ENCODE results near the gene CYP39A1.

The CYP39A1 gene

DNA sequence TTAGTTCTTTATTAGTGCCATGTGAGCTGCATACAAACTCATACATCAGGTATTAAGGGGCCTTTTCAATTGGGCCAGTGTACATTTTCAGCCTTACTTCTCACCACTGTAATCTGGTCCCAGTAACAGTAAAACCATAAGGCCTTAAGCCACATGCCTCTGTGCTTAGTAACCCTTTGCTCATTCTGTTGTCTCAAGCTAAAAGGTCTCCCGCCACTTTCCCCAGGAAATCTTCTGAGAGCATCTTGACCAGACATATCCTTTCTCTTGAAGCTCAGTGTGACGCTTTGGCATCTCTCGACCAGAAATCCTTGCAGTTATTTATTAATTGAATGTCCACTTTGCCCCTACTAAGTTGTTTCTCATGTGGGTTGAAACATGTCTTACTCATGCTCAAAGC is 68.0 kb downstream of the CYP39A1 start:
- no peak for DNase-seq

DNA sequence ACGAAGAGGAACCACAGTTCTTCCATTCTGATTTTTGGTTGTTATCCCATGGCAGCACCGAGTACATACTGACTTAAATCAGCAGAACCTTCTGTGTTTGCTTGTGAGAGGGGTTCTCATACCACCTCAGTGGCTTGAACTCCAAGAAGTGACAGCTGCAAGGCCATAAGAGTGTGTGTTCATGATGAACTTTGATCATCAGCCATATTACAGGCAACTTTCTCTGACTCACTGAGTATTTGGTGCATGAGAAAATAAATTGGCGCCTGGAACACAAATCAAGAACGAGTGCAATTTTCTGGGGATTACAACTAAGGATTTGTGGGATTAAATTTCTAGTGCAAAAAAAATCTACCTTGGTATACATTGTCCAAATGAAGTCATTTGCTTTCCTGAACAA is 68.9 kb downstream of the CYP39A1 start:
- DNase-seq: no peak

DNA sequence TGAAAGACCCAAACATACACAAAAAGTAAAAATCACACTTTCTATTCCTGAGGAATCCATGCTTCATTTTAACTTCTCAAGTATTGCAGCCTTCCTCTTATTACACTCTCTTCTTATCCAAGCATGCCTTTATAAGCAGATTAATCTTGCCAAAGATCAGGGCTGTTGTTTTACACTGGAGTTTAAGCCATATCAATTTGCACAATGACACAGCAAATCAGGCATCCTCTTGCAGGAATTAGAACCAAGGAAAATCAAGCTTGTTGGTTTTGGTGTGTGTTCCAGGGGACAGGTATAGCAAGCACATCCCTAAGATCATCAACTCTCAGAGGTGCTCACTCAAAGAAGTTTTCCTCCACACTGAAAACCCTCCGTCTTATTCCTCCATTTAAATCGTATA is 69.5 kb downstream of the CYP39A1 start:
- DNase-seq: no peak

DNA sequence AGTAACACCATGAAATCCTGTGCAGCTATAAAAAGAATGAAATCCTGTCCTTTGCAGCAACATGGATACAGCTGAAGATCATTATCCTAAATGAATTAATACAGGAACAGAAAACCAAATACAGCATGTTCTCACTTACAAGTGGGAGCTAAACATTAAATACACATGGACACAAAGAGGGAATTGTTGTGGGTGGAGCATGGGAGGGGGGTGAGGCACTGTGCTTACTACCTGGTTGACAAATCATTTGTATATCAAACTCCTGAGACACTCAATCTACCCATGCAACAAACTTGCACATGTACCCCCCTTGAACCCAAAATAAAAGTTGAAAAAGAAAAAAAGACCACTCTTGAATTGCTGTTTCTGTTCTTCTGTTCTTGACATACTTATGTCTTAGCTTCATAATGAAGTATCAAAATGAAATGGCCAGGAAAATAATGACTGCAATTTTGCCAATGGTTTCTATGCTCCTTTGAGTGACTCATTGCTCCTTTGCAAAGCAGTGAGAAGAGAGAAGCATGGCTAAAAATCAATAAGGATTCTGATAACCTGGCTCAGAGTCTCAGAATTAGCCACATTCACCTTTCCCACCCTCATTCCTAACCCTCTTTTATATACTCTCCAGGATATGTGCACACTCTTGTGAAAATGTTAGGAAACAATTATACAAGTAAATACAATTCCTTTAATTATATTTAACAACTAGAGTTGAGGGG is 71.0 kb downstream of the CYP39A1 start:
- DNase-seq: peak; percentile 71 to 81

DNA sequence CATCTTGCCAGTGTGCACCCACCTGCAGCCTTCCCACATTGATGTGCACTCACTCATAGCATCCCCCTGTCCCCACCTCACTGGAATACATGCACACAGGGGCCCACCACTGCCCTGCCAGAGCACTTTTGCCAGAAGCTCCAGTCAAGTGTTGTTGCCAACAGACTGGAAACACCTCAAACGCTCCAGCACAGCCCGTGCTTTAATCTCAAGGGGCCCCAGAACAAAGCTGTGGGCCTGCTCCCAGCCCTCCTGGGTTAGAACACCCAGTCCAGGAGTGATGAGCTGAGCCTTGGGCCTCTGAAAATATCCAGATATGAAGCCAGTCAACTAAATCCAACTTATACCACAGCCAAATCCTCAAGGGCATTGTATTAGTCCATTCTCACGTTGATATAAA is 77.1 kb downstream of the CYP39A1 start:
- DNase-seq: no peak

DNA sequence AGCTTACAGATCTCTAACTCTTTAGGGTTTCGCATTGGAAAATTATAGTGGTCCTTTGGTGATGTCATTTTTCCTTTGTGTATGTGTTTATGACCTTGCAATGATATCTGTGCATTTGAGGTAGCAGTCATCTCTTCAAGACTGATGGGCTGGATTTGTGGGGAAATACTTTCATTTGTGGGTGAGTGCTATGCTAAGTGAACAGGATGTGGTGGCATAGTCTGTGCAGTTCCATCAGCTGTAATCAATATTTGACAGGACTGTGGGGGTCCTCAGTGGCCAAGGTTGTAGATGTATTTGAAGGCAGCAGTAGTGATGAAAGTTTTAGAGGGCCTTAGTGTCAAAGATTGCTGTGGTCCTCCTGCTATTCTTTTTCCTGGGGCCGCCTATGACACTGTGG is 79.5 kb downstream of the CYP39A1 start:
- no peak for DNase-seq

DNA sequence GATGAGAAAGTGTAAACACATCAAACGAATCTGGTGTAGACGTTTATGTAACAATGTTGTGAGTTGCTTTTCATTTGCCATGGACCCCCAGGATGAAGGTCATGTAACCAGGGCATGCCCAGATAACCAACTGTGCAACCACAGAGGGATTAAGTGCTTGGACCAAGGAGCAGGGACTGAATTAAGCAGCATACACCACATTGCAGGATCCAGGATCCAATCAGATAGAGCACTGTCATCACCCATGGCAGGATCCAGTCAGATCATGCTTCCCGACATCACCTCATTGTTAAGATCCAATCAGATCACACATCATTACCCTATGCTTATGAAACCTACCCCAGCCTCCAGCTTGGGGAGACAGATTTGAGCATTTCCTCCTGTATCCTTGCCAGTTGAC is 87.1 kb downstream of the CYP39A1 start:
- no peak for DNase-seq

DNA sequence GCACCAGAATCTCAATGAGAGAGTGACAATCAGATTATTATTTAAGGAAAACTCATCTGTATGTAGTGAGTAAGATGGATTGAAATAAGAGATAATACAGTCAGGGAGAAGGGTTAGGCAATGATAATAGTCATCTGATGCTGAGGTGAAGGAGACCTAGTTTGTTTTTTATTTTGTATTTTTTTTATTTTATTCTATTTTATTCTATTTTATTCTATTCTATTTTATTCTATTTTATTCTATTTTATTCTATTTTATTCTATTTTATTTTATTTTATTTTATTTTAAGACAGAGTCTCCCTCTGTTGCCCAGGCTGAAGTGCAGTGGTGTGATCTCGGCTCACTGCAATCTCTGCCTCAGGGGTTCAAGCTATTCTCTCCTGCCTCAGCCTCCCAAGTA is 88.7 kb downstream of the CYP39A1 start:
- DNase-seq: no peak

DNA sequence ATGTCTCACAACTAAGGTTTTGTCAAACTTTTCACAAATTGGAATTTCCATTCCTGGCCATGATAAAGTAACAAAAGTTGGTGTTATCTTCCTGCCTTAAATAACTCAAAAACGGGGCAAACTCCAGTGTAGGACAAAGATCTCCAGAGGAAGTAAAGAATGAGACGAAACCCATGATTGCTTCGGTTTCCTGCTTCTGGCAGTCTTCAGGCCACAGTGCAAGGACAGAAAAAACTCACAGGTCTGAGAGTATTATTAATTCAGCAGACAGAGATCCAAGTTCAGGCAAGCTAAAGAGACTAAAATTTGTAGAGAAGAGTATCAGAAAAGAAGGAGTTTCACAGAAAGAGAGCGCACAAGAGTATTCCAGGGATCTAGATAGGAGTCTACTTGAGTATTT is 96.6 kb downstream of the CYP39A1 start:
- no peak for DNase-seq

DNA sequence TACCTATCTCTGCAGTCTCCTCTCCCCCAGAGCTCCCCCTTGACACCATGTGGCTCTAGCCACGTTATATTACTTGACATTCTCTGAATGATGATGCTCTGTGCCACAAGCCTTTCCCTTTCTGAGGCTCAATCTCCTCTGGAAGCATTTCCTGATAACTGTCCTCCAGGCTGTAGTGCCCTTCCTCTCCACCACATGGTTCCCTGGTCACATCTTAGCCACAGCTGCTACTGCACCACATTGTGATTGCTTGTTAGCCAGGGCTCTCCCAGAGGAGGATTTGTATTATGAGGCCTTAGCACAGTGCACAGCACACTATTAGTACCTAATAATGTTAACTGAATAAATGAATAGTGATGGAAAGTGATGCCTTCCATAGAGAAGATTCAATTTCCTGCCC is 97.5 kb downstream of the CYP39A1 start:
- DNase-seq: peak; percentile 49 to 67

DNA sequence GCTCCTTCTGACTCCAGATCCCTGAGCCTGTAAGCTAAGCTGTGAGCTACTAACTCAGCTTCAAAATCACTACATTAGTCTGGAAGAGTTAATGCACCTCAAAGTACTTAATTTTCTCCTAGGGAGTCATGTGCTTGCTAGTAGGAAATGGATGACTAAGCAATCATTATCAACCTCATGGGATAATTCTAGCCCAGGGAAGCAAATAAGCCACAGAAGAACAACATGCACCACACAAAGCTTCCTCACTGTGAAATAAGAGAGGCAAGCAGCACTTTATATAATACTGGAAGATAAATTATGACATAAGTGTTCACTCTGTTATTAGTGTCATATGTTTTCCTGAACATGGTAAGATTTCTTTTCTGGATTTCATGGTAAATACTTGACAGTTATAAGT is 103.5 kb downstream of the CYP39A1 start:
- DNase-seq: peak; percentile 25 to 47

DNA sequence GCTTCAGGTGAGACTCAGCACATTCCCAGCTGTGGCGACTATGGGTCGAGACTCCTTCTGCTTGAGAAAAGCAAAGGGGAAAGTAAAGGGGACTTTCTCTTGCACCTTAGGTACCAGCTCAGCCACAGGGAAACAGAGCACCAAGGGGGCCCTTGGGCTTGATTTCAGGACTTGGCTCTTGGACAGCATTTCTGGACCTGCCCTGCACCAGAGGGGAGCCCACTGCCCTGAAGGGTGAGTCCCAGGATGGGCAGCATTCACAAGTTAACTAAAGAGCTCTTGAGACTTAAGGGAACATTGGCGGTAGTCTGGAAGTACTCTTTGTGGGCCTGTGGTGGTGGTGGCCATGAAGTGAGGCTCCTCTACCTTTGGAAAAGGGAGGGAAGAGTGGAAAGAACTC is 111.1 kb downstream of the CYP39A1 start:
- DNase-seq: no peak

DNA sequence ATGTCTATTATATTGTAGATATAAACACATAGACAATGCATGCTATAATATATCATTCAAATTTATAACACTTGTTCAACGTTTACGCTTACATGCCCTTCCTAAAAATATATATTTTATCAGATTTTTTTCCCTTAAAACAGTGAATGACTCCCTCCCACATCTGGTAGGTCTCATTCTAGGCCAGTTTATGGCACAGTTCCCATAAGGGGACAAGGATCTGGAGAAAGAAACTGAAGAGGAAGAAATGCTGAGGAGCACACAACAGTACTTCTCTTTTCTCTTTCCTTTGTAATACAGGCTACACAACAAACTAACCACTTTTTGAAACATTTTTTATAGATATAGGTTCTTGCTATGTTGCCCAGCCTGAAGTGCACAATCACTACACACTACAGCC is 112.8 kb downstream of the CYP39A1 start:
- no peak for DNase-seq

DNA sequence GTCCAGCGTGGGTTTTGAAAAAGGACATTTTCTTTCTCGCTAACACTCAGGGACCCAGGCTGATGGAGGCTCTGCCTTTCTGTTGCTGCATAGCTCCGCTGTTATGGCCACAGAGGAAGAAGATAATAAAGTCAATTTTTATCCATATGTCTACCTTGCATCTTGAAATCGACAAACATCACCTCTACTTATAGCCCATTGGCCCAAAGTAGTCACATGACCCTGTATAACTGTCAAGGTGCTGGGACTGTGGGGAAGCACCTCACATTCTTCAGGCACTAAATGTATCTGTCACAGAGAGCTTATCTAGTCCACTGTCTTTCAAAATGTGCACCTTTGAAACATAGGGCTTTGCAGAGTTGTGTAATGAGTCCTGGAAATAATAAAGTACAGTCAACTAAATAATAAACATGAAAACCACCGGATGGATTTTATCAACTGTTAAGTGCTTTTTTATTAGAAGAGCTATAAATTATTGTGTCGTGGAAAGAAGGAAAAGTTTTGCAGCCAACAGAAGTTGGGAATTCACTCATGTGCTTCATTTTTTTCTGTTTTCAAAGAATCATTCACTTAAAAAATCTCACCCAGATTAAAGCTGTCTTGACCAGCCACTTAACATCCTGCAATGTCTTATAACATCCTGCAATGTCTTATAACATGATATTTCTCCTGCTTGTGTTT is 113.7 kb downstream of the CYP39A1 start:
- DNase-seq: no peak

DNA sequence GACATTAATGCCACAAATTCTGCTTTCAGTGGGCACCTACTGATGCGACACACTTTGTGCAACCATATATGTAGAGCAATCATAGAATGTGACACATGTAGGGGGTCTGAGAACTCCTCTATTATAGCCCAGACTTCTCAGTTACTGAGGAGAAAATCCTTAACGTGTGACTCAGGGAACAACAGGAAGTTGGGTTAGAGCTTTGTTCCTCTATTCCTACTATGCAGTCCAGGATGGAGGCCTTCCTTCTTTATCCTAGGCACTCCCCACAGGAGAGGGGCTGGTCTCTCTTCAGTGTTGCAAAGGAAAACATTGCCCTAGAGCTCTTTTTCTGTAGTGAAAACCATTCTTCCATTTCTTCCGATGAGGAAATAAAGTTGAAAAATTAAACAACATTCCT is 121.7 kb downstream of the CYP39A1 start:
- DNase-seq: no peak

DNA sequence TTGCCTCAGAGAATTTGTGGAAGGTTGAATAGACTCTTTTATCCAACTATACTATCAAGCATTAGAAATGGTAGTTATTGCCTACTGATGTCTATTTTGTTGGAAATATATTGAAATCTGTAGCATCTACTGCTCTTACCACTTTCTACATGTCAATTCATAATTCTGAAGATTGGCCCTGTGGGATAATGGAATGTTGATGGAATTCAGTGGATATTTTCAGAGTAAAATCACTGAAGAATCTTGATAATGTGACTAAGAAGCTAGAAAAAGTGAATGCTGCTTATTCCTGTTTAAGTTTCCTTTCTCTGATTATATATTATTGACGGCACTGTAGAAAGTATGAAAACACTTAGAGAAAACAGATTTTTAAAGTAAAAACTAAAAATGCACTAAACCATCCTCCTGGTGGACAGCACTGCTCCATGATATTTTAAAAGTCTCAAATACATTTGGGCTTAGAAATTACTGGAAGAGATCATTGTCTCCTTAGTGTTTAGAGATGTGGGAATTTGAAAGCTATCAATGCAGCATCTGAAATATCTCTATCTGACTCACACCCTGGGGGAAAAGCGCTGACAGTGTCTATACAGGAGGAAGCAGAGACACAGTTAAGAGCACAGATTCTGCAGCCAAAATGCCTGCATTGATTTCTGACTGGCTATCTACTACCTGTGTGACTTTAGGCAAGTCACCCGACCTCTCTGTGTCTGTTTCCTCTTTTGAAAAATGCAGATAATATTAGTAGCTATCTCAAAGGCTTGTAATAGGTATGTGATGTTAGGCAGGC is 123.5 kb downstream of the CYP39A1 start:
- no peak for DNase-seq

DNA sequence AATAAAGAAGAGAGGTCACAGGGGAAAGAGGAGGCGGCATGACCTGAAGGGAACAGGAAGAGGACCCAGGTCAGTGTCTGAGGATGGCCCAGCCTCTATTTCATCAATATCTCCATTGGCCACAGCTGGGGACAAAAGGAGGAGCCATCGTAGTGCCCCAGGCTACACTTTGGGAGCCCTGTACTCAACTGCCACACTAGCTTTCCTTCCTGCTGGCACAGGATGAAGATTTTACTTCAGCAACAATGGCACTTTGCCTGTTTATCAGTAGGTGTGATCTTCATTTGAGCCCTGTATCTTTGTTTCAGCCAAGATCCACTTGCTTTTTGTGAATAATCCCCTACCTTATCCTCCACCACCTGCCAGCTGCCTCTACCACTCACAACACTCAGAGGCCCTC is 126.0 kb downstream of the CYP39A1 start:
- no peak for DNase-seq

DNA sequence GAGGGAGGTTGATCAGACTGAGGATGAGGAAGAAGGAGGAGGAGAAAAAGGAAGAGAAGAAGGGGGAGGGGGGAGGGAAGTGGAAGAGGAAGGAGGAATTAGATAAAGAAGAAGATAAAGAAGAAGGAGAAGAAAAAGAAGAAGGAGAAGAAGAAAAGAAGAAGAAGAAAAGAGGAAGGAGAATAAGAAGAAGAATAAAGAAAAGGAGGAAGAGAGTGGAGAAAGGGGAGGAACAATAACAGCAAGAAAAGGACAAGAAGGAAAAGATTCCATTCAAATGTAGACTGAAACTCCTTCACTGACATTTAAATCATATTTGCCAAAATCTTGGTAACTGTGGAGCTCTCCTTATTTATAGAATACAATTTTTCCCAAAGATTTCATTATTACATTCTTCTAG is 127.0 kb downstream of the CYP39A1 start:
- no peak for DNase-seq

DNA sequence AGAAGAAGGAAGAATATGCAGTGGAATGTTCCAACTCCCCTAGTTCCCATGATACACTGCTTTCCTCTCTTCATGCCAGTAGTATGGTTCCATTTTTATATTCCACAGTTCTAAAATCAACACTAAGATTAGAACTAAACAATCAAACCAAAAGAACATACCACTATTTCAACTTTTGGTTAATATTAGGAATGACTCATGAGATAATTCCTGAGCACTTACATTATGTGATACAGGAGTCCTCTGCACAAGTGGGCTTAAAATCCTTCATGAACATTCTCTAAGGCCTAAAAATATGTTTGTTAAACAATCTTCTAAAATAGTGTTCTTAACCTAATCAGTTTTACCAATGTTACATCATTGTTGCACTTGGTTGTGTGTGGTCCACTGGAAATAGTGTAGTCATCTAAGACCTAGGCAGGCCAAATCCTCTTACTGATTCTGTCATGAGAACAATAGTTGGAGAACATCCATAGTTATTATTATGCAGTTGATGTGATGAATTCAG is 131.1 kb downstream of the CYP39A1 start:
- DNase-seq: no peak

DNA sequence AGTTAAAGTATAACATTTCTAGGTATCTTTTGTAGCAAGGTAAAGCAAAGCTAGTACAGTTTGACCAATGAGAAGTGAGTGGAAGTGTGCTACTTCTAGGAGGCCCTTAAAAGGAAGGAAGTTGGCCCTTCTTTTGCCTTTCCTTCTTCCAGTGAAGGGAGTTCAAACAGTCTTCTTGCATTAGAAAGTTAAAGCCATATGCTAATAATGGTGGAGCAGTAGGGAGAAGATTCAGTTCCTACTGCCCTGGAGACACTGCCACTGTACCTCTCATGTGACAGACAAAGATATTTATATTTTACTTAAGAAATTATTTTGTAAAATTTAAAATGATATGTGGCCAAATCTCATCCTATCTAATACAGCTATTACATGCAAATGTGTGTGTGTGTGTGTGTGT is 135.4 kb downstream of the CYP39A1 start:
- DNase-seq: no peak

DNA sequence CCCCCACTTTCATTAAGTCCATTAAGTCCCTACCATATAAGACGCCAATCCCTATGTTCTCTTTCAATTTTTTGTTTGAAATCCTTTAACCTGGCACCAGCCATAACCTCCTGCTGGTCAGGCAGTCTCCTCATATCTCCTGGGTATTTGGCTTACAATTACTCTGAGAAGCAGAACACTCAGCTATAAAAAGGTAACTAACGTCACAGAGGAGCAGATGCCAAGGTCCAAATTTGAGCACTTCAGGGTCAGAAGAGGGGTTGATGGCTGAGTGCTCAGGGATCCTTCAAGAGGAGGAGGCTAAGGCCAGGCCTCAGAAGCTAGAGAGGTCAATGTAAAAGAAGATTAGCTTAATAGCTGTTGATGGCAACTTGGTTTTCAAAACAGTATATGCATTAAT is 139.1 kb downstream of the CYP39A1 start:
- DNase-seq: no peak

DNA sequence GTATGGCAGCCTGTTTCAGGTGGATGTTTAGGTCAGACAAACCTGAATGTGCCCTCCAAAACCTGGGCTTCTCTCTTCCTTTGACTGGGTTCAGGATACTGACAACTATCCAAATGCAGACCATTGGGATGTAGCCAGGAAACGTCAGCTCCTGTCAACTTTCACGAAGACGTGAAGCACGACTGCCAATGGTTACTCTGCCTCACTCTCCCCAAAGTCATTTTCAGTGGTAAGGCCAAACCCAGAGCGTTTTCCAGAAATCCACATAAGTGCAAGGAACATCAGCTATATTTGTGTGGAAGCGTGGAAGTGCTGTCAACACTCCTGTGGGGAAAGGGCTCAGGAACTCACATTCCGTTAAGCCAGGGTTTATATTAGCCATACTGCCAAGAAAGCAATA is 141.3 kb downstream of the CYP39A1 start:
- DNase-seq: no peak

DNA sequence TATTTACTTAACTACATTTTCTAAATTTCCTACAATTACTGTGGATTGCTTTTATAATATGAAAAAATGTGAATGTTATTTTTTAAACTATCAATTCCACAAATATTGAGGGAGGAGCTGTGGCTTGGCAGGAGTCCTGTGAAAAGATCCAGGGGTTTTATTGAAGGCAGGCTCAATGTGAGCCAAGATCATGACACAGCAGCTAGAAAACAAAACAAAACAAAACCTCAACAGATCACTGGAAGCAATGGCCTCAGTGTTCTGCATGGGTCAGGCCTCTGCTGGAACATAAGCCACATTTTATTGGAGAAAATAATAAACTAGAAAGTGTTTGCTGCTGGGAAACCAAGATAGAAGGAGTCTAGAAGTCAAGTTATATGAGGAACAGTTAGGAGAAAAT is 142.0 kb downstream of the CYP39A1 start:
- DNase-seq: no peak

DNA sequence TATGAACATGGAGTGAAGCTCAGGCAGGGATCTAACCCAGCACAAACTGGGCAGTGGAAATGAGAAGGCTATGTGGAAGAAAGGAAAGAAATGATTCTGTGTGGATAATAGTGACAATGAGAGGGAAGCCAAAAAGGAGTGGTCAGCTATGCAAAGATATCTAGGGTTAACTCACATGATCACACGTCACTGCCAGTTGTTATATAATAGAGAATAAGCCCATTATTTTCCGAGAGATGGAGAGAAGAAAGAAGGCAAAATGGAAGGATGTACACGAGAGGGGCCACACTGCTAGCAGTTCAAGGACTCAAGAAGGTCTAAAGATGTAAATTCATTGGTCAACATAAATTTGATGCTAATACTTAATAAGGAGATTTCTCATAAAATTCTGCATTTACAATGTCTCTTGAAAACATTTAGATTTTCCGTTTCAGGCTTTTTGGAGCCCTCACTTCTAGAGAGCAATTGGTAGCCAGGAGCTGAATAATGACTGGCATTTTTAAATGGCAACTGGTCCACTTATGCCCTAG is 142.6 kb downstream of the CYP39A1 start:
- no peak for DNase-seq
